ENCODE results near the gene ERF.

ERF gene

GRCh38 chr19:42292042-42292960, 37.4 kb upstream of the ERF start:
- ChIA-PET POLR2A (no interaction called here), CTCF (no interaction called here)
- no peak for DNase-seq (ENCODE audit: extremely low spot score)
- TF ChIP-seq FOXA1 (IDR thresholded peaks at IDR 0.05) (no peak), FOXK2 (IDR thresholded peaks at IDR 0.05) (no peak), NFRKB (IDR thresholded peaks at IDR 0.05) (no peak), LEF1 (IDR thresholded peaks at IDR 0.05; ENCODE audit: borderline replicate concordance) (no peak), ELF4 (IDR thresholded peaks at IDR 0.05) (no peak), HDGF (IDR thresholded peaks at IDR 0.05; ENCODE audit: borderline replicate concordance) (no peak), ZNF384 (IDR thresholded peaks at IDR 0.05) (no peak), BHLHE40 (IDR thresholded peaks at IDR 0.05; ENCODE audit: borderline replicate concordance) (no peak), TARDBP (IDR thresholded peaks at IDR 0.05) (no peak)

GRCh38 chr19:42291435-42291810, 36.5 kb upstream of the ERF start:
- no peak for DNase-seq (ENCODE audit: extremely low spot score)
- TF ChIP-seq FOXA1 (IDR thresholded peaks at IDR 0.05) (no peak), HDGF (IDR thresholded peaks at IDR 0.05; ENCODE audit: borderline replicate concordance) (no peak), SP1 (IDR thresholded peaks at IDR 0.05) (no peak), CTBP1 (IDR thresholded peaks at IDR 0.05; ENCODE audit: borderline replicate concordance) (no peak), ELF4 (IDR thresholded peaks at IDR 0.05) (no peak), L3MBTL2 (conservative IDR thresholded peaks at IDR 0.05) (no peak), NFRKB (IDR thresholded peaks at IDR 0.05) (no peak)
- CTCF ChIA-PET: no interaction called here
- POLR2A ChIA-PET: no interaction called here

- no peak for DNase-seq (ENCODE audit: extremely low spot score)
- no peak for TF ChIP-seq NFRKB (IDR thresholded peaks at IDR 0.05)
- no peak for TF ChIP-seq FOXK2 (IDR thresholded peaks at IDR 0.05)
- no peak for TF ChIP-seq L3MBTL2 (conservative IDR thresholded peaks at IDR 0.05)
- TF ChIP-seq LEF1 (IDR thresholded peaks at IDR 0.05; ENCODE audit: borderline replicate concordance): no peak
- no peak for TF ChIP-seq TARDBP (IDR thresholded peaks at IDR 0.05)
- TF ChIP-seq BHLHE40 (IDR thresholded peaks at IDR 0.05; ENCODE audit: borderline replicate concordance): no peak
- TF ChIP-seq SUZ12 (IDR thresholded peaks at IDR 0.05): no peak
- TF ChIP-seq SP1 (IDR thresholded peaks at IDR 0.05): no peak
- TF ChIP-seq ARNT (IDR thresholded peaks at IDR 0.05): no peak
- no peak for TF ChIP-seq ELF4 (IDR thresholded peaks at IDR 0.05)
- TF ChIP-seq HDGF (IDR thresholded peaks at IDR 0.05; ENCODE audit: borderline replicate concordance): no peak
- POLR2A ChIA-PET: interaction anchor here (0.9 kb wide), 1 partner anchor 11 kb away, joined by 3 read pairs; no protein-coding TSS in a partner anchor
- CTCF ChIA-PET: no interaction called here
Observed at GRCh38 chr19:42290523-42291434, 35.9 kb upstream of the ERF start.

GRCh38 chr19:42290136-42290522, 35.2 kb upstream of the ERF start:
- ChIA-PET POLR2A (interaction anchor here (0.9 to 1.4 kb wide), 2 partner anchors 11 to 47 kb away, joined by 3 to 4 read pairs; no protein-coding TSS in a partner anchor), CTCF (no interaction called here)
- TF ChIP-seq CTBP1 (IDR thresholded peaks at IDR 0.05; ENCODE audit: borderline replicate concordance) (no peak), ELF4 (IDR thresholded peaks at IDR 0.05) (no peak)

GRCh38 chr19:42289556-42290041, 34.7 kb upstream of the ERF start:
- ChIA-PET POLR2A (interaction anchor here (0.9 to 1.4 kb wide), 2 partner anchors 10 to 46 kb away, joined by 3 to 4 read pairs; no protein-coding TSS in a partner anchor), CTCF (no interaction called here)

More at GRCh38 chr19:42290136-42290522, 35.2 kb upstream of the ERF start:
- no peak for DNase-seq (ENCODE audit: extremely low spot score)

GRCh38 chr19:42288881-42289555, 34.1 kb upstream of the ERF start:
- ChIA-PET CTCF (no interaction called here), POLR2A (interaction anchor here (0.6 to 1.4 kb wide), 2 partner anchors 46 to 108 kb away, joined by 3 to 4 read pairs; no protein-coding TSS in a partner anchor)
- no peak for DNase-seq (ENCODE audit: extremely low spot score)
- TF ChIP-seq PKNOX1 (IDR thresholded peaks at IDR 0.05) (no peak), FOXK2 (IDR thresholded peaks at IDR 0.05) (no peak), SP1 (IDR thresholded peaks at IDR 0.05) (no peak), CTBP1 (IDR thresholded peaks at IDR 0.05; ENCODE audit: borderline replicate concordance) (no peak), HDGF (IDR thresholded peaks at IDR 0.05; ENCODE audit: borderline replicate concordance) (no peak), ARNT (IDR thresholded peaks at IDR 0.05) (no peak), FOXM1 (IDR thresholded peaks at IDR 0.05; ENCODE audit: borderline replicate concordance) (no peak), ZNF384 (IDR thresholded peaks at IDR 0.05) (no peak), LEF1 (IDR thresholded peaks at IDR 0.05; ENCODE audit: borderline replicate concordance) (no peak), L3MBTL2 (conservative IDR thresholded peaks at IDR 0.05) (no peak), FOXA1 (IDR thresholded peaks at IDR 0.05) (no peak)

More at GRCh38 chr19:42289556-42290041, 34.7 kb upstream of the ERF start:
- no peak for DNase-seq (ENCODE audit: extremely low spot score)
- TF ChIP-seq LEF1 (IDR thresholded peaks at IDR 0.05; ENCODE audit: borderline replicate concordance) (no peak), ELF4 (IDR thresholded peaks at IDR 0.05) (no peak), SUZ12 (IDR thresholded peaks at IDR 0.05) (no peak), ZNF384 (IDR thresholded peaks at IDR 0.05) (no peak), FOXM1 (IDR thresholded peaks at IDR 0.05; ENCODE audit: borderline replicate concordance) (no peak), SP1 (IDR thresholded peaks at IDR 0.05) (no peak), HDGF (IDR thresholded peaks at IDR 0.05; ENCODE audit: borderline replicate concordance) (no peak)
